Activated CD8-positive, alpha-beta T cell treated with anti-CD3 and anti-CD28 coated beads for 36 hours (primary cell): ENCODE results near the gene KCNC3. TPM values are rescaled to one million over a fixed set of nuclear protein-coding genes. Genes with fewer than 3 reads are reported as not detected.

Source experiments
- ATAC-seq: fragments of 200-7000 bp; cut with Tn5 transposase; one replicate; pipeline ENCODE4 v1.10.0; 2021; ENCODE audit warnings: mild to moderate bottlenecking, moderate library complexity
- CTCF ChIA-PET: fragments of 350-600 bp; sonication (Branson Sonifier 250); formaldehyde crosslinking; loops from one replicate; lab custom pipeline; 2021; ENCODE audit warnings: antibody characterized with exemption; lab: Charles Lee
- POLR2A ChIA-PET: fragments of 350-600 bp; sonication (Branson Sonifier 250); formaldehyde crosslinking; loops from one replicate; lab custom pipeline; 2021; ENCODE audit warnings: antibody characterized with exemption; lab: Charles Lee
- DNase-seq: peaks from one replicate; pipeline ENCODE4 v3.0.0-alpha.2; 2020
- H3K27ac Mint-ChIP-seq: one replicate; pipeline ENCODE4 v1.8.0; 2021; ENCODE audit warnings: mild to moderate bottlenecking, mixed read lengths
- H3K27me3 Mint-ChIP-seq: one replicate; pipeline ENCODE4 v1.8.0; 2021; ENCODE audit warnings: mixed read lengths
- H3K36me3 Mint-ChIP-seq: one replicate; pipeline ENCODE4 v1.8.0; 2021; ENCODE audit warnings: low read depth, mixed read lengths
- H3K4me1 Mint-ChIP-seq: one replicate; pipeline ENCODE4 v1.8.0; 2021; ENCODE audit warnings: low read depth, mixed read lengths
- H3K4me3 Mint-ChIP-seq: one replicate; pipeline ENCODE4 v1.8.0; 2021; ENCODE audit warnings: mild to moderate bottlenecking, moderate library complexity, mixed read lengths
- H3K9me3 Mint-ChIP-seq: one replicate; pipeline ENCODE4 v1.8.0; 2021; ENCODE audit warnings: mixed read lengths
- intact Hi-C: fragments of 100-400 bp; cut with micrococcal nuclease; formaldehyde crosslinking; loops from one replicate; pipeline ENCODE4 v1.10.0; 2022
- total RNA-seq, 2 experiments: library from RNA; stranded (reverse); gene quantifications; one replicate each; pipeline ENCODE4 v1.2.3, GENCODE V29; 2021
- TF ChIP-seq, protein P1 (sequence below): fragments of 200-600 bp; IDR thresholded peaks from one replicate; pipeline ENCODE4 v1.8.0; 2022; ENCODE audit warnings: antibody characterized with exemption, mild to moderate bottlenecking

Gene KCNC3
- total RNA-seq, 2 experiments from 2014 or later, result 0.77 to 0.81 TPM

DNA sequence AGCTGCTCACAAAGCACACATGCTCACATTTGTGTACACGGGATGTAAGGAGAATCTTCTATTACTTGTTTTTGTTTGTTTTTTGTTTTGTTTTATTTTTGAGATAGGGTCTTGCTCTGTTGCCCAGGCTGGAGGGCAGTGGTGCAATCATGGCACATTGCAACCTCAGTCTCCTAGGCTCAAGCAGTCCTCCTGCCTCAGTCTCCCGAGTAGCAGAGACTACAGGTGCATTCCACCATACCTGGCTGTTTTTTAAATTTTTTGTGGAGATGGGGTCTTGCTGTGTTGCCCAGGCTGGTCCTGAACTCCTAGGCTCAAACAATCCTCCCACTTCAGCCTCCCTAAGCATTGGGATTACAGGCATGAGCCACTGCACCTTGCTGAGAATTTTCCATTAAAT lies 41.8 kb downstream of the KCNC3 start:
- TF ChIP-seq, protein P1, sequence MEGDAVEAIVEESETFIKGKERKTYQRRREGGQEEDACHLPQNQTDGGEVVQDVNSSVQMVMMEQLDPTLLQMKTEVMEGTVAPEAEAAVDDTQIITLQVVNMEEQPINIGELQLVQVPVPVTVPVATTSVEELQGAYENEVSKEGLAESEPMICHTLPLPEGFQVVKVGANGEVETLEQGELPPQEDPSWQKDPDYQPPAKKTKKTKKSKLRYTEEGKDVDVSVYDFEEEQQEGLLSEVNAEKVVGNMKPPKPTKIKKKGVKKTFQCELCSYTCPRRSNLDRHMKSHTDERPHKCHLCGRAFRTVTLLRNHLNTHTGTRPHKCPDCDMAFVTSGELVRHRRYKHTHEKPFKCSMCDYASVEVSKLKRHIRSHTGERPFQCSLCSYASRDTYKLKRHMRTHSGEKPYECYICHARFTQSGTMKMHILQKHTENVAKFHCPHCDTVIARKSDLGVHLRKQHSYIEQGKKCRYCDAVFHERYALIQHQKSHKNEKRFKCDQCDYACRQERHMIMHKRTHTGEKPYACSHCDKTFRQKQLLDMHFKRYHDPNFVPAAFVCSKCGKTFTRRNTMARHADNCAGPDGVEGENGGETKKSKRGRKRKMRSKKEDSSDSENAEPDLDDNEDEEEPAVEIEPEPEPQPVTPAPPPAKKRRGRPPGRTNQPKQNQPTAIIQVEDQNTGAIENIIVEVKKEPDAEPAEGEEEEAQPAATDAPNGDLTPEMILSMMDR, result no peak
- no peak for ATAC-seq
- peaks cover 31% of the 10 kb centered on the region for H3K27me3 Mint-ChIP-seq
- H3K4me1 Mint-ChIP-seq, result no peaks in the 10 kb centered on the region
- no peak overlapping the region for H3K27ac Mint-ChIP-seq
- H3K36me3 Mint-ChIP-seq, result no peaks in the 10 kb centered on the region
- no peak for DNase-seq
- POLR2A ChIA-PET, result no interaction called here
- peaks cover 15% of the 10 kb centered on the region for H3K9me3 Mint-ChIP-seq
- CTCF ChIA-PET, result no interaction called here
- intact Hi-C loops, result no loop called here
- H3K4me3 Mint-ChIP-seq, result no peak overlapping the region

DNA sequence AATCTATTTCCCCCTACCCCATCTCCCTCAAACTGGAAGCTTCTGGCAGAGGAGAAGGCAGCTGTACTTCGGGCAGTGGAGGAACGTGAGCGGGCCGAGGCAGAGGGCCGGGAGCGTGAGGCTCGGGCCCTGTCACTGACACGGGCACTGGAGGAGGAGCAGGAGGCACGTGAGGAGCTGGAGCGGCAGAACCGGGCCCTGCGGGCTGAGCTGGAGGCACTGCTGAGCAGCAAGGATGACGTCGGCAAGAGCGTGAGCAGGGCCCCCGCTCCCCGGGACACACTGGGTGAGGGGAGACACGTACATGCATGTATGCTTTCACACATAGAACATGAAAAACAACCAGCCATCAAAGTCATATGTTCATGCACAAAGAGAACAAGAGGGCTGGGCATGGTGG lies 42.7 kb downstream of the KCNC3 start:
- Mint-ChIP-seq H3K36me3 (no peaks in the 10 kb centered on the region), H3K4me3 (no peak overlapping the region), H3K27ac (no peak overlapping the region), H3K4me1 (no peaks in the 10 kb centered on the region), H3K9me3 (peaks cover 15% of the 10 kb centered on the region), H3K27me3 (peaks cover 28% of the 10 kb centered on the region)
- ChIA-PET CTCF (no interaction called here), POLR2A (no interaction called here)
- TF ChIP-seq, protein P1, result no peak
- intact Hi-C loops, result no loop called here
- ATAC-seq (no peak), DNase-seq (no peak)

DNA sequence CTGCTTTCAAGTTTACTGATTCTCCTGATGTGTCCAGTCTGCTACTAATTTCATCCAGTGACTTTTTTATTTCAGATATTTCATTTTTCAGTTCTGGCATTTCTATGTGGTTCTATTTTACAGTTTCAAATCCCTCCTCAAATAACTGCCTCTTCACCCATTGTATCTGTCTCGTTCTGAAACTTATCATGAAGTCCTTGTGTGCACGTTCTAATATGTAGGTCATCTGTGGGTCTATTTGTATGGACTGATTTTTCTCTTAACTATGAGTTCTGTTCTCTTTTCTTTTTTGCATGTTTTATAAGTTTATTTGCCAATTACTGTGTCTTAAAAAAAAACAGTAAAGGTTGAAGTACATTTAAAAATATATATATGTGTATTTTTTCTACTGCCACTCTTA lies 43.3 kb downstream of the KCNC3 start:
- ATAC-seq, result no peak
- H3K27ac Mint-ChIP-seq, result no peak overlapping the region
- CTCF ChIA-PET, result no interaction called here
- H3K4me3 Mint-ChIP-seq, result no peak overlapping the region
- POLR2A ChIA-PET, result no interaction called here
- H3K27me3 Mint-ChIP-seq, result peaks cover 26% of the 10 kb centered on the region
- TF ChIP-seq, protein P1, result no peak
- H3K4me1 Mint-ChIP-seq, result no peaks in the 10 kb centered on the region
- peaks cover 15% of the 10 kb centered on the region for H3K9me3 Mint-ChIP-seq
- no peaks in the 10 kb centered on the region for H3K36me3 Mint-ChIP-seq
- intact Hi-C loops, result no loop called here
- DNase-seq, result no peak

- Mint-ChIP-seq H3K4me1 (no peaks in the 10 kb centered on the region), H3K9me3 (peaks cover 11% of the 10 kb centered on the region), H3K4me3 (no peak overlapping the region), H3K27ac (no peak overlapping the region), H3K36me3 (no peaks in the 10 kb centered on the region), H3K27me3 (peaks cover 2% of the 10 kb centered on the region)
- POLR2A ChIA-PET, result no interaction called here
- ATAC-seq (no peak), DNase-seq (no peak)
- CTCF ChIA-PET, result no interaction called here
- intact Hi-C loops, result no loop called here
- TF ChIP-seq, protein P1, result no peak
Measured at GRCh38 chr19:50281491-50281890, 47.7 kb downstream of the KCNC3 start.

DNA sequence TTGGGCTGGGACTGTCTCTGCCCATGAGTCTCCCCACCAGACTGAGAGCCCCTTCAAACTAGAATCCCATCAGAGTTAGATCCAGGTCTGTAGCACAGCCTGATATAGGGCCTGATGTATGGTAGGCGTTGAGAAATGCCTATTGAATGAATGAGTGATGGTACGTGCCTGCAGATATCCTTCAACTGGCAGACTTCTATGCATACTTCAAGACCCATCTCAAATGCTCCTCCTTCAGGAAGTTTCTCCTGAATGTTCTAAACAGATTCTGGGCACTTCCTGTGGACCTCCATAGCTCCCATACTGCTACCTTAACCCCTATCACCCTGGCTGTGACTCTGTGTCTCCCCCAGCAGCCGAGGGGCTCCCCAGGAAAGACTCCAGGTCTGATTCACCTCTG lies 48.2 kb downstream of the KCNC3 start:
- ChIA-PET POLR2A (no interaction called here), CTCF (interaction anchor here (0.8 kb wide), 1 partner anchor 302 kb away, joined by 3 read pairs; no protein-coding TSS in a partner anchor)
- H3K27ac Mint-ChIP-seq, result no peak overlapping the region
- H3K27me3 Mint-ChIP-seq, result peaks cover 5% of the 10 kb centered on the region
- peaks cover 6% of the 10 kb centered on the region for H3K9me3 Mint-ChIP-seq
- no peak for ATAC-seq
- no peaks in the 10 kb centered on the region for H3K4me1 Mint-ChIP-seq
- H3K36me3 Mint-ChIP-seq, result no peaks in the 10 kb centered on the region
- TF ChIP-seq, protein P1, result no peak
- H3K4me3 Mint-ChIP-seq, result no peak overlapping the region
- intact Hi-C loops, result no loop called here
- no peak for DNase-seq
